Lung microvascular endothelial cell (primary cell): Measurements from ENCODE around the gene RPS10. TPM values are rescaled to one million over a fixed set of nuclear protein-coding genes. Genes with fewer than 3 reads are reported as not detected.

Source experiments
- DNase-seq, 2 donors: peaks; one replicate each; pipeline versions ENCODE4 v3.0.0 to v3.0.0-alpha.2; 2010; ENCODE audit warnings: low read depth in 2 of 2
- total RNA-seq: library from RNA; depleted of rRNA; stranded (reverse); fragments of >200 nt; gene quantifications from 2 replicates; pipeline ENCODE4 v1.2.1, GENCODE V29; 2014

Gene RPS10
- total RNA-seq: 1,235 and 1,478 TPM in 2 replicates

- peak; percentile 95 to 96 for DNase-seq
Observed at GRCh38 chr6:34425498-34426410, at the start of gene RPS10. Gene RPS10 (minus strand): TSS chr6:34426069. CDS start chr6:34425221, 848 bp downstream.

GRCh38 chr6:34475238-34475682 lies 49.4 kb upstream of the RPS10 start:
- DNase-seq: peak in 1 of 2 donors; percentile 13

GRCh38 chr6:34474754-34475153 lies 48.9 kb upstream of the RPS10 start:
- no peak for DNase-seq

GRCh38 chr6:34473967-34474366 lies 48.1 kb upstream of the RPS10 start:
- DNase-seq: no peak

GRCh38 chr6:34472425-34472824 lies 46.6 kb upstream of the RPS10 start:
- DNase-seq: no peak

GRCh38 chr6:34469499-34469898 lies 43.6 kb upstream of the RPS10 start:
- no peak for DNase-seq

GRCh38 chr6:34468378-34468892 lies 42.6 kb upstream of the RPS10 start:
- DNase-seq: no peak

- no peak for DNase-seq
Observed at GRCh38 chr6:34466242-34467185, 40.6 kb upstream of the RPS10 start.

- DNase-seq: no peak
Observed at GRCh38 chr6:34465531-34466241, 39.8 kb upstream of the RPS10 start, which contains the start of gene PACSIN1. Gene PACSIN1 (plus strand): TSS chr6:34466076. CDS start chr6:34526306, 60,230 bp downstream.

- no peak for DNase-seq
Observed at GRCh38 chr6:34463849-34464248, 38.0 kb upstream of the RPS10 start.

- DNase-seq: no peak
Observed at GRCh38 chr6:34463299-34463698, 37.4 kb upstream of the RPS10 start.

- DNase-seq: peak in 1 of 2 donors; percentile 21
Observed at GRCh38 chr6:34462551-34462971, 36.7 kb upstream of the RPS10 start.

- DNase-seq: no peak
Observed at GRCh38 chr6:34462010-34462409, 36.1 kb upstream of the RPS10 start.

- DNase-seq: peak; percentile 71
Observed at GRCh38 chr6:34460796-34461507, 35.1 kb upstream of the RPS10 start.

- DNase-seq: peak; percentile 71 to 72
Observed at GRCh38 chr6:34459899-34460593, 34.2 kb upstream of the RPS10 start.

- no peak for DNase-seq
Observed at GRCh38 chr6:34457742-34458735, 32.2 kb upstream of the RPS10 start.

GRCh38 chr6:34457382-34457741 lies 31.5 kb upstream of the RPS10 start:
- no peak for DNase-seq

- DNase-seq: no peak
Observed at GRCh38 chr6:34455831-34456230, 30.0 kb upstream of the RPS10 start.

GRCh38 chr6:34451192-34451591 lies 25.3 kb upstream of the RPS10 start:
- no peak for DNase-seq
